IMR-90 (cell line): Measurements from ENCODE around the gene ETHE1. TPM values are rescaled to one million over a fixed set of nuclear protein-coding genes. Genes with fewer than 3 reads are reported as not detected.

ENCODE experiments used
- ATAC-seq: fragments of 200-7000 bp; cut with Tn5 transposase; 2 replicates; pipeline ENCODE4 v1.9.1; 2020; ENCODE audit warnings: low read depth, mild to moderate bottlenecking, moderate library complexity
- BruUV-seq: library from RNA; stranded (reverse); fragments of 400-500 nt; replicated peaks from 2 replicates; lab custom pipeline; 2021; lab: Mats Ljungman, UMichigan
- CTCF ChIA-PET: fragments of 300-600 bp; formaldehyde crosslinking; extraction: SDS; loops from one replicate; lab custom pipeline; 2021; ENCODE audit warnings: antibody characterized with exemption; lab: Yijun Ruan, JAX
- POLR2A ChIA-PET: fragments of 300-600 bp; sonication (Branson Sonifier 250); formaldehyde crosslinking; loops from one replicate; lab custom pipeline; 2022; ENCODE audit warnings: antibody characterized with exemption; ENCODE audit not compliant: unreplicated experiment; lab: Charles Lee
- DNase-seq: peaks from one replicate; pipeline ENCODE4 v3.0.0; 2013
- H2AFZ ChIP-seq: replicated peaks from 2 replicates; pipeline ENCODE3; 2013; ENCODE audit warnings: low read length, mild to moderate bottlenecking; ENCODE audit not compliant: poor library complexity
- H2AK5ac ChIP-seq: 2 replicates; pipeline ENCODE4 v1.6.1; 2013; ENCODE audit warnings: low read depth, low read length, inconsistent platforms
- H2AK9ac ChIP-seq: replicated peaks from 2 replicates; pipeline ENCODE3; 2013; ENCODE audit warnings: mild to moderate bottlenecking, low read depth, low read length, moderate library complexity; ENCODE audit not compliant: poor library complexity
- H2BK120ac ChIP-seq: 2 replicates; pipeline ENCODE4 v1.6.1; 2013; ENCODE audit warnings: low read depth, low read length, inconsistent platforms
- H2BK15ac ChIP-seq: 3 replicates; pipeline ENCODE4 v1.6.1; 2013; ENCODE audit warnings: low read depth, low read length, inconsistent platforms
- H2BK20ac ChIP-seq: 2 replicates; pipeline ENCODE4 v1.6.1; 2013; ENCODE audit warnings: low read depth, mild to moderate bottlenecking, inconsistent platforms, low read length, moderate library complexity
- H2BK5ac ChIP-seq: 2 replicates; pipeline ENCODE4 v1.6.1; 2013; ENCODE audit warnings: mild to moderate bottlenecking, low read depth, low read length, inconsistent platforms; ENCODE audit not compliant: poor library complexity, severe bottlenecking
- H3K14ac ChIP-seq: replicated peaks from 2 replicates; pipeline ENCODE4 v1.6.1; 2013; ENCODE audit warnings: low read depth, low read length, inconsistent platforms
- H3K18ac ChIP-seq: 2 replicates; pipeline ENCODE4 v1.6.1; 2013; ENCODE audit warnings: low read depth, low read length, control low read depth
- H3K23ac ChIP-seq: 2 replicates; pipeline ENCODE4 v1.6.1; 2013; ENCODE audit warnings: low read depth, low read length, inconsistent platforms
- H3K27ac ChIP-seq: 2 replicates; pipeline ENCODE4 v1.5.1; 2013; ENCODE audit warnings: mild to moderate bottlenecking, control low read depth, low read length; ENCODE audit not compliant: insufficient read depth
- H3K27me3 ChIP-seq: 2 replicates; pipeline ENCODE4 v1.6.1; 2013; ENCODE audit warnings: low read length; ENCODE audit not compliant: control insufficient read depth, insufficient read depth
- H3K36me3 ChIP-seq: 2 replicates; pipeline ENCODE4 v1.6.1; 2013; ENCODE audit warnings: low read length, mixed read lengths; ENCODE audit not compliant: control insufficient read depth, insufficient read depth
- H3K4ac ChIP-seq: 2 replicates; pipeline ENCODE4 v1.6.1; 2013; ENCODE audit warnings: low read depth, low read length, inconsistent platforms
- H3K4me1 ChIP-seq: 2 replicates; pipeline ENCODE4 v1.6.1; 2013; ENCODE audit warnings: low read length, mixed read lengths; ENCODE audit not compliant: control insufficient read depth, insufficient read depth
- H3K4me2 ChIP-seq: 2 replicates; pipeline ENCODE4 v1.6.1; 2013; ENCODE audit warnings: low read depth, mild to moderate bottlenecking, control low read depth, low read length, moderate library complexity
- H3K4me3 ChIP-seq: 2 replicates; pipeline ENCODE4 v1.5.1; 2013; ENCODE audit warnings: low read depth, mild to moderate bottlenecking, control low read depth, low read length, moderate library complexity; ENCODE audit not compliant: insufficient read depth
- H3K56ac ChIP-seq: 2 replicates; pipeline ENCODE4 v1.6.1; 2013; ENCODE audit warnings: low read length, inconsistent platforms; ENCODE audit not compliant: insufficient read depth; ENCODE audit errors: extremely low read depth
- H3K79me1 ChIP-seq, 2 experiments: 2 replicates each; pipeline ENCODE4 v1.6.1; 2013; ENCODE audit warnings: low read length in 2 of 2, inconsistent platforms in 1 of 2, low read depth in 1 of 2
- H3K9ac ChIP-seq: 2 replicates; pipeline ENCODE4 v1.6.1; 2013; ENCODE audit warnings: low read depth, low read length, control low read depth
- H3K9me1 ChIP-seq: 2 replicates; pipeline ENCODE4 v1.6.1; 2013; ENCODE audit warnings: low read length, inconsistent platforms; ENCODE audit not compliant: insufficient read depth
- H3K9me3 ChIP-seq: 2 replicates; pipeline ENCODE4 v1.6.1; 2013; ENCODE audit warnings: low read length; ENCODE audit not compliant: control insufficient read depth, insufficient read depth
- H4K20me1 ChIP-seq: 2 replicates; pipeline ENCODE4 v1.6.1; 2013; ENCODE audit warnings: low read length, inconsistent platforms; ENCODE audit not compliant: insufficient read depth
- H4K5ac ChIP-seq: 2 replicates; pipeline ENCODE4 v1.6.1; 2013; ENCODE audit warnings: mild to moderate bottlenecking, low read depth, low read length, control low read depth
- H4K8ac ChIP-seq, 2 experiments: 2 replicates each; pipeline ENCODE4 v1.6.1; 2013; ENCODE audit warnings: low read depth in 2 of 2, low read length in 2 of 2, control low read depth in 1 of 2, inconsistent platforms in 1 of 2
- H4K91ac ChIP-seq: 2 replicates; pipeline ENCODE4 v1.6.1; 2013; ENCODE audit warnings: low read depth, low read length, inconsistent platforms; ENCODE audit not compliant: insufficient read depth
- BHLHE40 ChIP-seq: fragments of 150-350 bp; IDR thresholded peaks from 2 replicates; pipeline ENCODE4 v1.6.1; 2016; ENCODE audit warnings: mild to moderate bottlenecking, low read depth, low read length
- CHD1 ChIP-seq: IDR thresholded peaks from 2 replicates; pipeline ENCODE4 v1.6.1; 2012; ENCODE audit warnings: low read depth, low read length, improper control_type of control experiment
- CTCF ChIP-seq: conservative IDR thresholded peaks from 2 replicates; pipeline ENCODE4 v1.5.1; 2012; ENCODE audit warnings: mild to moderate bottlenecking, low read depth, low read length, improper control_type of control experiment
- ELK1 ChIP-seq: fragments of 150-350 bp; IDR thresholded peaks from 2 replicates; pipeline ENCODE4 v1.6.1; 2016; ENCODE audit warnings: low read depth, mild to moderate bottlenecking, low read length, moderate library complexity, borderline replicate concordance
- FOS ChIP-seq: fragments of 150-350 bp; IDR thresholded peaks from 2 replicates; pipeline ENCODE4 v1.6.1; 2016; ENCODE audit warnings: low read depth, low read length
- MAFK ChIP-seq: IDR thresholded peaks from 2 replicates; pipeline ENCODE4 v1.6.1; 2012; ENCODE audit warnings: low read depth, low read length, improper control_type of control experiment
- MAZ ChIP-seq: IDR thresholded peaks from 2 replicates; pipeline ENCODE4 v1.6.1; 2012; ENCODE audit warnings: low read depth, mild to moderate bottlenecking, low read length, improper control_type of control experiment, moderate library complexity, borderline replicate concordance
- MXI1 ChIP-seq: IDR thresholded peaks from 2 replicates; pipeline ENCODE4 v1.6.1; 2012; ENCODE audit warnings: low read depth, mild to moderate bottlenecking, low read length, moderate library complexity, borderline replicate concordance
- NFE2L2 ChIP-seq: fragments of 150-350 bp; IDR thresholded peaks from 2 replicates; pipeline ENCODE4 v1.6.1; 2016; ENCODE audit warnings: low read depth, mild to moderate bottlenecking, low read length
- POLR2A ChIP-seq: IDR thresholded peaks from 2 replicates; pipeline ENCODE4 v1.6.1; 2012; ENCODE audit warnings: mild to moderate bottlenecking, low read depth, low read length
- RAD21 ChIP-seq: IDR thresholded peaks from 2 replicates; pipeline ENCODE4 v1.6.1; 2012; ENCODE audit warnings: low read length, improper control_type of control experiment
- RCOR1 ChIP-seq: IDR thresholded peaks from 2 replicates; pipeline ENCODE4 v1.6.1; 2012; ENCODE audit warnings: mild to moderate bottlenecking, low read length, improper control_type of control experiment; ENCODE audit not compliant: insufficient replicate concordance
- RFX5 ChIP-seq: IDR thresholded peaks from 2 replicates; pipeline ENCODE4 v1.8.0; 2012; ENCODE audit warnings: low read depth, mild to moderate bottlenecking, low read length, moderate library complexity
- SMC3 ChIP-seq: fragments of 150-350 bp; IDR thresholded peaks from 2 replicates; pipeline ENCODE4 v1.6.1; 2016; ENCODE audit warnings: low read depth, mild to moderate bottlenecking, antibody characterized with exemption, low read length, moderate library complexity
- USF2 ChIP-seq: fragments of 150-350 bp; IDR thresholded peaks from 2 replicates; pipeline ENCODE4 v1.6.1; 2017; ENCODE audit warnings: mild to moderate bottlenecking, antibody characterized with exemption, low read length, low read depth
- WGBS, 2 experiments: methylation state at CpG; one replicate each; pipeline versions ENCODE4 v1.1.5 to v1.1.7; 2013; ENCODE audit warnings: missing lambda C conversion rate in 2 of 2; ENCODE audit not compliant: insufficient read length in 1 of 2; ENCODE audit errors: extremely low coverage in 2 of 2; 5-methylcytosine and 5-hydroxymethylcytosine counted together
- dilution Hi-C: fragments of 300-500 bp; cut with HindIII; formaldehyde crosslinking; loops from one replicate; pipeline ENCODE4 v1.14.3; 2018; ENCODE audit warnings: low sequenced_read_pairs; ENCODE audit not compliant: unreplicated experiment
- in situ Hi-C: fragments of 300-500 bp; cut with MboI; formaldehyde crosslinking; loops from 3 replicates; pipeline ENCODE4 v1.14.3; 2019; ENCODE audit warnings: low sequenced_read_pairs, inconsistent platforms, mixed read lengths
- intact Hi-C: fragments of 100-400 bp; cut with micrococcal nuclease; formaldehyde crosslinking; loops from 2 replicates; pipeline ENCODE4 v1.10.0; 2022
- polyA plus RNA-seq, 3 experiments: library from polyadenylated mRNA; depleted of rRNA; stranded (reverse); fragments of >200 nt; gene quantifications; 2 replicates each; pipeline ENCODE4 v1.2.3, GENCODE V29; 2012; ENCODE audit warnings: low replicate concordance in 1 of 3
- total RNA-seq: library from RNA; depleted of rRNA; stranded (reverse); fragments of >200 nt; gene quantifications from 2 replicates; pipeline ENCODE4 v1.2.3, GENCODE V29; 2012

ETHE1 gene
- total and polyA plus RNA-seq, 2 of the 4 experiments (the other 2 are of a cell fraction): 161 to 233 TPM

- H3K4me3 ChIP-seq: no peak overlapping the region
- no peak overlapping the region for H2BK20ac ChIP-seq
- no peak for DNase-seq
- H4K8ac ChIP-seq: no peak overlapping the region
- no peak overlapping the region for H3K4me2 ChIP-seq
- ChIA-PET CTCF (no interaction called here), POLR2A (no interaction called here)
- no peaks in the 10 kb centered on the region for H3K4me1 ChIP-seq
- H2BK120ac ChIP-seq: no peak overlapping the region
- no peak overlapping the region for H3K14ac ChIP-seq
- H4K91ac ChIP-seq: no peak overlapping the region
- TF ChIP-seq MXI1 (no peak), MAZ (no peak), RCOR1 (no peak), RFX5 (no peak), POLR2A (no peak), CHD1 (no peak), BHLHE40 (no peak), FOS (no peak), MAFK (no peak), USF2 (no peak), SMC3 (no peak), NFE2L2 (no peak), CTCF (no peak), ELK1 (no peak), RAD21 (no peak)
- no peaks in the 10 kb centered on the region for H3K27me3 ChIP-seq
- no peak overlapping the region for H2AK5ac ChIP-seq
- no peak overlapping the region for H2BK15ac ChIP-seq
- no peak overlapping the region for H3K9ac ChIP-seq
- in situ Hi-C loops (no loop called here), intact Hi-C loops (no loop called here), dilution Hi-C loops (no loop called here)
- no peak overlapping the region for H2AK9ac ChIP-seq
- 67% methylated on average over 1 of the region's 7 CpGs; no CpG with 5 or more reads in 1 of the 2 experiments for WGBS, 2 experiments
- no peak overlapping the region for H4K5ac ChIP-seq
- no peak overlapping the region for H2AFZ ChIP-seq
- BruUV-seq: no TSS peak
- H3K36me3 ChIP-seq: peaks cover 21% of the 10 kb centered on the region
- H4K20me1 ChIP-seq: no peaks in the 10 kb centered on the region; the same call in 1 of the 2 replicates
- no peaks in the 10 kb centered on the region for H3K9me1 ChIP-seq
- H3K79me1 ChIP-seq: peaks cover 0 to 1% of the 10 kb centered on the region in 2 experiments; a peak in 2 of 4 replicates
- H3K18ac ChIP-seq: no peak overlapping the region
- no peak for ATAC-seq
- H3K56ac ChIP-seq: no peak overlapping the region
- no peak overlapping the region for H3K27ac ChIP-seq
- no peaks in the 10 kb centered on the region for H3K9me3 ChIP-seq
- H3K23ac ChIP-seq: no peak overlapping the region
- H3K4ac ChIP-seq: no peak overlapping the region
- H2BK5ac ChIP-seq: no peak overlapping the region
These were observed 30.0 kb downstream of the ETHE1 start for GRCh38 chr19:43496960-43497359.
